ENCODE results near the gene BSND. TPM values are rescaled to one million over a fixed set of nuclear protein-coding genes. Genes with fewer than 3 reads are reported as not detected.

The BSND gene
- total and polyA plus RNA-seq, 9 of the 15 experiments (the other 6 are each of a cell fraction or from before 2014, with no cell fraction given) = not detected

GRCh38 chr1:54962612-54963395, 35.9 kb upstream of the BSND start (continued):
- TF ChIP-seq PURB (CRISPR knock-in tag; IDR thresholded peaks at IDR 0.05; ENCODE audit: low read depth) = no peak
- TF ChIP-seq SMAD4 (CRISPR knock-in tag; conservative IDR thresholded peaks at IDR 0.05) = 0 out of 2 replicates have a peak, but pooled peaks have one; percentile 36
- TF ChIP-seq RBM39 (optimal IDR thresholded peaks at IDR 0.05; ENCODE audit: low read depth, low read length) = no peak
- TF ChIP-seq ZNF175 (CRISPR knock-in tag; IDR thresholded peaks at IDR 0.05; ENCODE audit: low read depth) = no peak
- TF ChIP-seq THAP12 (CRISPR knock-in tag; IDR thresholded peaks at IDR 0.05) = no peak
- no peak for TF ChIP-seq ATF1 (CRISPR knock-in tag; IDR thresholded peaks at IDR 0.05)
- no peak for TF ChIP-seq ATF1 (tag; IDR thresholded peaks at IDR 0.05)
- TF ChIP-seq NBN (IDR thresholded peaks at IDR 0.05; ENCODE audit: low read depth) = no peak
- TF ChIP-seq ZBTB49 (CRISPR knock-in tag; IDR thresholded peaks at IDR 0.05; ENCODE audit: borderline replicate concordance) = no peak
- TF ChIP-seq ZNF197 (CRISPR knock-in tag; IDR thresholded peaks at IDR 0.05; ENCODE audit: low read depth) = no peak
- no peak for TF ChIP-seq KAT8 (IDR thresholded peaks at IDR 0.05; ENCODE audit: low read depth)
- TF ChIP-seq ZNF830 (CRISPR knock-in tag; IDR thresholded peaks at IDR 0.05) = no peak
- TF ChIP-seq DDX20 (tag; IDR thresholded peaks at IDR 0.05; ENCODE audit: low read depth) = 0 out of 2 replicates have a peak, but pooled peaks have one; percentile 38
- TF ChIP-seq BACH1 (tag; IDR thresholded peaks at IDR 0.05) = no peak
- 0 out of 2 replicates have a peak, but pooled peaks have one; percentile 19 for TF ChIP-seq ILK (tag; IDR thresholded peaks at IDR 0.05; ENCODE audit: borderline replicate concordance, low read depth)
- no peak for TF ChIP-seq MEIS2 (IDR thresholded peaks at IDR 0.05; ENCODE audit: partially characterized antibody)
- no peak for TF ChIP-seq RB1 (IDR thresholded peaks at IDR 0.05; ENCODE audit: low read depth)
- TF ChIP-seq SIN3A (IDR thresholded peaks at IDR 0.05; ENCODE audit: borderline replicate concordance in 2 of 2, control insufficient read depth in 1 of 2, low read depth in 2 of 2, low read length in 2 of 2) = no peak
- no peak for TF ChIP-seq L3MBTL2 (IDR thresholded peaks at IDR 0.05)
- no peak for TF ChIP-seq ETS2 (tag; IDR thresholded peaks at IDR 0.05; ENCODE audit: borderline replicate concordance, poor library complexity, severe bottlenecking)
- no peak for TF ChIP-seq CBFA2T2 (conservative IDR thresholded peaks at IDR 0.05)
